ENCODE measurements around the gene TTC39A. TPM values are rescaled to one million over a fixed set of nuclear protein-coding genes. Genes with fewer than 3 reads are reported as not detected.

TTC39A gene
- total RNA-seq, 2 donors from 2014 or later: 0.74 TPM; not detected in 1

DNA sequence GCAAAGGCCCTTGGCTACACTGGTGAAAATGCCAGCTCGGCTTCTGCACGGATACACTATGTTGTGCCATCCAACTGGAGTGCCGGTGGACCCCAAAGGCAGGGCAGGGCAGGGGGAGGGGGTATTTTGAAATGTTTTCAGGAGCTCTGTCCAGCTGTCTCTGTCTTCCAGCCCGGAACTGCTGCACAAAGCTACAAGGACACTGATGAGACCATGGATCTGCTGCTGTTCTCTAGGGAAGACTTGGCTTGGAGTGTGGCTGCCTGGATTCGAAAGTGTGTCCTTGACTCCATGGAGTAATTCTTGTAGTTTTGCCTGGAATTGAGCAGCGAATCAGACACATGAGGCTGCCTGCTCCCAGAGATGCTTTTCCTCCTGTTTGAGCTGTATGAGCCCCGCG, 42.4 kb downstream of the TTC39A start:
- no peaks in the 10 kb centered on the region for H3K36me3 Mint-ChIP-seq (ENCODE audit: low read depth)
- ATAC-seq (replicated peaks): no peak
- no peaks in the 10 kb centered on the region for H3K27me3 Mint-ChIP-seq
- no peak overlapping the region for H3K27ac Mint-ChIP-seq
- H3K4me1 Mint-ChIP-seq: peaks cover 11% of the 10 kb centered on the region
- H3K9me3 Mint-ChIP-seq: no peaks in the 10 kb centered on the region
- H3K4me3 Mint-ChIP-seq: no peak overlapping the region

- Mint-ChIP-seq H3K9me3 (no peaks in the 10 kb centered on the region), H3K4me3 (peak overlapping the region; percentile 37), H3K4me1 (peaks cover 15% of the 10 kb centered on the region), H3K27me3 (no peaks in the 10 kb centered on the region), H3K36me3 (ENCODE audit: low read depth) (no peaks in the 10 kb centered on the region), H3K27ac (peak overlapping the region; percentile 75)
- ATAC-seq (replicated peaks): peak; percentile 88
These were observed 45.3 kb downstream of the TTC39A start for GRCh38 chr1:51285055-51285454.

GRCh38 chr1:51284487-51284954, 45.8 kb downstream of the TTC39A start:
- H3K36me3 Mint-ChIP-seq (ENCODE audit: low read depth): no peaks in the 10 kb centered on the region
- H3K9me3 Mint-ChIP-seq: no peaks in the 10 kb centered on the region
- H3K27ac Mint-ChIP-seq: peak overlapping the region; percentile 75
- peaks cover 15% of the 10 kb centered on the region for H3K4me1 Mint-ChIP-seq
- peak; percentile 39 for ATAC-seq (replicated peaks)
- H3K4me3 Mint-ChIP-seq: peak overlapping the region; percentile 37
- no peaks in the 10 kb centered on the region for H3K27me3 Mint-ChIP-seq

DNA sequence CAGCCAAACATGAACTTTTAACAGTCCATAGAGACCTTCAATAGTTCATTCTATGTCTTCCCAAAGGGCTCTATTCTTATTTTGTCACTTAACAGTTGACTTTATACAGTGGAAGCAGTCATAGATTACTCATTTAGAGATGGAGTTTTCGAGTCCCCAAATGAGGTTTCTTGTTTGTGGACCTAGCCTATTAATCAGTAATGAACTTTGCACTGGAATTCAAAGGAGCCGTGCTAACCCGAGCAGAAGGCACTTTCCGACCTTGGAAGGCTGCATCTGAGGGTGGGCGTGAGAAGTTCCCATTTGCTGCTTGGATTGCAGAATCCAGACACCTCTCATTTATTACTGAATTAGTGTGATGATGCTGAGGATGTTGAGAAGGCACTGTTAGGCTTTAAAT, 46.4 kb downstream of the TTC39A start:
- Mint-ChIP-seq H3K9me3 (no peaks in the 10 kb centered on the region), H3K4me1 (peaks cover 15% of the 10 kb centered on the region), H3K27me3 (no peaks in the 10 kb centered on the region), H3K36me3 (ENCODE audit: low read depth) (no peaks in the 10 kb centered on the region), H3K4me3 (no peak overlapping the region), H3K27ac (peak overlapping the region; percentile 53)
- peak; percentile 15 for ATAC-seq (replicated peaks)

DNA sequence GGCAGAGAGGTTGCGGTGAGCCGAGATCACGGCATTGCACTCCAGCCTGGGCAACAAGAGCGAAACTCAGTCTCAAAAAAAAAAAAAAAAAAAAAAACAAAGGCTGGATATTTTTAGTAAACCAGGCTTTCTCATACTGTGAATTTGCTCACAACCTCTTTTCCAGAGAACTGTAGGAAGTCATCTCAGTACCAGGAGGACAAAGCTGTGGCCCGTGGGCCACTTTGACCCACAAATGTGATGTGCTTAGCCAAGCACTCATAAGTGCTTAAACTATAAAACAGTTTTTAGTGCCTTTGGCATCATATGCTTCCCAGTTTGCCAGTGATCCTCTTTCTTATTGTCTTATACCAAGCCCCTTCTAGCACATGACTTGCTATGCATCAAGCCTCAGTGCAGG, 47.8 kb downstream of the TTC39A start:
- no peaks in the 10 kb centered on the region for H3K36me3 Mint-ChIP-seq (ENCODE audit: low read depth)
- H3K4me1 Mint-ChIP-seq: peaks cover 15% of the 10 kb centered on the region
- ATAC-seq (replicated peaks): peak; percentile 61
- peak overlapping the region; percentile 29 for H3K27ac Mint-ChIP-seq
- H3K27me3 Mint-ChIP-seq: no peaks in the 10 kb centered on the region
- H3K9me3 Mint-ChIP-seq: no peaks in the 10 kb centered on the region
- no peak overlapping the region for H3K4me3 Mint-ChIP-seq

DNA sequence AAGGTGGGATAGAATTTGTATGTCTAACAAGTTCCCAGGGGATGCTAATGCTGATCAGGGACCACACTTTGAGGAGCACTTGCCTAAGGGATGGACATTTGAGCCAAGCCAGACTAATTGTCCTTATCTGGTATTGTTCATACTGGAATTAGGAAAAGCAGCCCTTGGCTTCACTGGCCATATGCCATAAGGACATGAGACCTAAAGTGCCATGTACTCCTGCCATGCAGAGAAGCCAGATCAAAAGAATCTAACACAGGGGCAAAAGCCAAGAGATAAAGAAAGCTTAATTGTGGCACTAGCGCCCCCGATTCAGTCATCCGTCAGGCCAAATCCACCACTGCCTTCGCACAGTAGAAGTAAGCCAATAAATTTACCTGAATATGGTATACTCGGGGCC, 48.6 kb downstream of the TTC39A start:
- H3K27me3 Mint-ChIP-seq: no peaks in the 10 kb centered on the region
- no peak overlapping the region for H3K27ac Mint-ChIP-seq
- no peaks in the 10 kb centered on the region for H3K36me3 Mint-ChIP-seq (ENCODE audit: low read depth)
- H3K4me1 Mint-ChIP-seq: peaks cover 15% of the 10 kb centered on the region
- H3K4me3 Mint-ChIP-seq: no peak overlapping the region
- no peaks in the 10 kb centered on the region for H3K9me3 Mint-ChIP-seq
- no peak for ATAC-seq (replicated peaks)

DNA sequence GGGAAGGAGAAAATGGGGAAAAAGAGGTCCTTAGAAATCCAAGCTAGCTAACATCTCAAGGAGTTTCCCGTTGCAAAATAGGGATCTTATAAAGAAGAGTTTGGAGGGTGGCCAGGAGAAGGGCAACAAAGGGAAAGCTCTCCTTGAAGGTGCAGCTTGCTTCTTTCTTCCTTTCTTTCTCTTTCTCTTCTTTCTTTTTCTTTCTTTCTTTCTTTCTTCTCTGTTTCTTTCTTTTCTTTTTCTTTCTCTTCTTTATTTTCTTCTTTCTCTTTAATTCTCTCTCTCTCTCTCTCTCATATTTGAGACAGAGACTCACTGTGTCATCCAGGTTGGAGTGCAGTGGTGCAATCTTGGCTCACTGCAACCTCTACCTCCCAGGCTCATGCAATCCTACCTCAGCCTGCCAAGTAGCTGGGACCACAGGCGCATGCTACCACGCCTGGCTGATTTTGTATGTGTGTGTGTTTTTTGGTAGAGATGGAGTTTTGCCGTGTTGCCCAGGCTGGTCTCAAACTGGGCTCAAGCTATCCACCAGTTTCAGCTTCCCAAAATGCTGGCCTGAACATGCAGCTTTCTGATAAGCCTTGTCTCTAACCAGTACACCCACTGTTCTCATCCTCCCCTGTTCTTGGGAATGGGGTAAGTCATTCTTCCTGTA, 49.9 kb downstream of the TTC39A start:
- Mint-ChIP-seq H3K4me1 (peaks cover 15% of the 10 kb centered on the region), H3K9me3 (no peaks in the 10 kb centered on the region), H3K4me3 (no peak overlapping the region), H3K36me3 (ENCODE audit: low read depth) (peaks cover 6% of the 10 kb centered on the region), H3K27me3 (no peaks in the 10 kb centered on the region), H3K27ac (no peak overlapping the region)
- ATAC-seq (replicated peaks): no peak

- Mint-ChIP-seq H3K36me3 (ENCODE audit: low read depth) (peaks cover 31% of the 10 kb centered on the region), H3K4me1 (no peaks in the 10 kb centered on the region), H3K27me3 (no peaks in the 10 kb centered on the region), H3K4me3 (no peak overlapping the region), H3K9me3 (no peaks in the 10 kb centered on the region), H3K27ac (no peak overlapping the region)
- no peak for ATAC-seq (replicated peaks)
These were observed 54.1 kb downstream of the TTC39A start for GRCh38 chr1:51276286-51276685.

DNA sequence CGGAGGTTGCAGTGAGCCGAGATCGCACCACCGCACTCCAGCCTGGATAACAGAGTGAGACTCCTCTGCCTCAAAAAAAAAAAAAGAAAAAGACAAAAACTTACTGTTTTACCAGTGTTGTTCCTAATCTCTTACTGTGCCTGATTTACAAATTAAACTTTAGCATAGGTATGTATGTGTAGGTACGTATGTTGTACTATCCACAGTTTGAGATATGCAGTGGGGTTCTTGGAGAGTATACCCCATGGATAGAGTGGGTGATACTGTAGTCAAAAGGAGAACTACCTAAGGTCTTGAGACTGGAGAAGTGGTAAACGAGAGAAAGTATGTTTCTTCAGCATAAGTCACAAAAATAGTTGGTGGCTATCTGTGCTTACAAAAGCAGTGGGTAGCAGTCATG, 55.7 kb downstream of the TTC39A start:
- no peak overlapping the region for H3K4me3 Mint-ChIP-seq
- peaks cover 48% of the 10 kb centered on the region for H3K36me3 Mint-ChIP-seq (ENCODE audit: low read depth)
- H3K9me3 Mint-ChIP-seq: no peaks in the 10 kb centered on the region

DNA sequence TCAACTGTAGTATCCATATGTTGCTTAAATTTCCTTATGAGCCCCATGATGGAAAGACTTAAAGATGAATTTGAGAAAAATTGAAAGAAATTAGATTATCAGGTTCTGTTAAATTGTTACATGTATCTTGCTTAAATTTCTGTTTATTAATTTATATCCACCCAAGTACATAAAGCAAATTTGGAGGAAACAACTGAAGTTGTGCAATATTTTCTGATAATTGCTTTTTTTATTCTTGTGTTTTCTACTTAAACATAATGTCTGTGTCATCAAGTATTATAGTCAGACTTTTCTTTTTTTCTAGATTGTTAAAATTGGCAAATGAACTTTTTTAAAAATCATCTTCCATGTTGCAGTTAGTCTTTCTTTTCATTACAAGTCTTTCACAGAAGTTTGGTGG, 57.4 kb downstream of the TTC39A start:
- peaks cover 3% of the 10 kb centered on the region for H3K4me1 Mint-ChIP-seq
- no peak overlapping the region for H3K4me3 Mint-ChIP-seq
- peaks cover 60% of the 10 kb centered on the region for H3K36me3 Mint-ChIP-seq (ENCODE audit: low read depth)
- H3K9me3 Mint-ChIP-seq: no peaks in the 10 kb centered on the region
- H3K27me3 Mint-ChIP-seq: no peaks in the 10 kb centered on the region
- no peak for ATAC-seq (replicated peaks)
- no peak overlapping the region for H3K27ac Mint-ChIP-seq

More for the DNA sequence above, 55.7 kb downstream of the TTC39A start:
- no peaks in the 10 kb centered on the region for H3K4me1 Mint-ChIP-seq
- H3K27ac Mint-ChIP-seq: no peak overlapping the region
- no peaks in the 10 kb centered on the region for H3K27me3 Mint-ChIP-seq
- no peak for ATAC-seq (replicated peaks)

DNA sequence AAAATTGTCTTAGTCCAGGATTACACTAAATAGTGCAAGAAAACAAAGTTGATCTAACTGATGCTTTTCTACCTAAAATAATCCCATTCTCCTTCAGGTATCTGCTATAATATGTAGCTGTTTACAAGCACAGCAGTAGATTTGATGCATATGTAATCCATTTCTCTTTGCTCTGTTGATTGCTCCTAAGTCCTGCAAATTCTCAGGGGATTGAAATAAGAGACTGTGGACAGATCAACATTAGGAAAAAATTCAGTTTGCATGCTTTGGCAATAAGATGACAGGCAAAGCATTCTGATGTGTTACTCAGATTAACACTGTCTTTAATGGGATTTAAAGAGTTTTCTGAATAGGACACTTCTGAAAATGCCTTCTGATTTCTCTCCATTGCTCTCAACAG, 59.6 kb downstream of the TTC39A start:
- H3K4me1 Mint-ChIP-seq: peaks cover 11% of the 10 kb centered on the region

GRCh38 chr1:51268634-51269033, 61.7 kb downstream of the TTC39A start:
- peaks cover 25% of the 10 kb centered on the region for H3K4me1 Mint-ChIP-seq
- no peaks in the 10 kb centered on the region for H3K9me3 Mint-ChIP-seq
- H3K4me3 Mint-ChIP-seq: peak overlapping the region; percentile 61
- H3K27me3 Mint-ChIP-seq: no peaks in the 10 kb centered on the region
- no peak for ATAC-seq (replicated peaks)
- peaks cover 52% of the 10 kb centered on the region for H3K36me3 Mint-ChIP-seq (ENCODE audit: low read depth)
- H3K27ac Mint-ChIP-seq: peak overlapping the region; percentile 33

More for the DNA sequence above, 59.6 kb downstream of the TTC39A start:
- no peak for ATAC-seq (replicated peaks)
- H3K27me3 Mint-ChIP-seq: no peaks in the 10 kb centered on the region
- H3K27ac Mint-ChIP-seq: peak overlapping the region; percentile 25
- H3K4me3 Mint-ChIP-seq: no peak overlapping the region
- no peaks in the 10 kb centered on the region for H3K9me3 Mint-ChIP-seq
- H3K36me3 Mint-ChIP-seq (ENCODE audit: low read depth): peaks cover 54% of the 10 kb centered on the region

GRCh38 chr1:51266791-51267190, 63.6 kb downstream of the TTC39A start:
- ATAC-seq (replicated peaks): no peak
- H3K9me3 Mint-ChIP-seq: no peaks in the 10 kb centered on the region
- no peaks in the 10 kb centered on the region for H3K27me3 Mint-ChIP-seq
- H3K27ac Mint-ChIP-seq: no peak overlapping the region
- H3K36me3 Mint-ChIP-seq (ENCODE audit: low read depth): peaks cover 33% of the 10 kb centered on the region
- peaks cover 30% of the 10 kb centered on the region for H3K4me1 Mint-ChIP-seq
- H3K4me3 Mint-ChIP-seq: no peak overlapping the region

GRCh38 chr1:51266181-51266580, 64.2 kb downstream of the TTC39A start:
- Mint-ChIP-seq H3K9me3 (no peaks in the 10 kb centered on the region), H3K36me3 (ENCODE audit: low read depth) (peaks cover 27% of the 10 kb centered on the region), H3K27me3 (no peaks in the 10 kb centered on the region), H3K27ac (no peak overlapping the region), H3K4me1 (peaks cover 32% of the 10 kb centered on the region), H3K4me3 (no peak overlapping the region)
- no peak for ATAC-seq (replicated peaks)

DNA sequence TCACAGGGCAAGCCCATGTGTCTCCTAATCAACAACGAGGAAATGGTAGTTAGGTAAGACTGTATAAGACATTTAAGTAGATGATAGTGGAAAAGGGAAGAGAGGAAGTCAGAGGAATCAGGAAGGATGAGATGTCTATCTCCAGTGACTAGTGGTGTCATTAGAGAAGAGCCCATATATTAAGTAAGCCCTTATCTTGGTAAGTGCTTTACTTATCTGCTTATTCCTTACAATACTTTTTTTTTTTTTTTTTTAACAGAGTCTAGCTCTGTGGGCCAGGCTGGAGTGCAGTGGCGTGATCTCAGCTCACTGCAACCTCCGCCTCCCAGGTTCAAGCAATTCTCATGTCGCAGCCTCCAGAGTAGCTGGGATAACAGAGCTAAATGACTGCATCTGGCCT, 64.7 kb downstream of the TTC39A start:
- no peak for ATAC-seq (replicated peaks)
- no peaks in the 10 kb centered on the region for H3K27me3 Mint-ChIP-seq
- H3K9me3 Mint-ChIP-seq: no peaks in the 10 kb centered on the region
- peaks cover 22% of the 10 kb centered on the region for H3K36me3 Mint-ChIP-seq (ENCODE audit: low read depth)
- peaks cover 37% of the 10 kb centered on the region for H3K4me1 Mint-ChIP-seq
- no peak overlapping the region for H3K4me3 Mint-ChIP-seq
- peak overlapping the region; percentile 55 for H3K27ac Mint-ChIP-seq
